GM12891 (cell line): Measurements from ENCODE around the gene MFGE8.

ENCODE experiments used
- POLR2A ChIP-seq: IDR thresholded peaks from 2 replicates; pipeline ENCODE4 v1.6.1; 2011; ENCODE audit warnings: low read depth, low read length, control low read depth
- POLR2AphosphoS5 ChIP-seq: IDR thresholded peaks from 2 replicates; pipeline ENCODE4 v1.6.1; 2011; ENCODE audit warnings: low read depth, low read length, control low read depth
- POU2F2 ChIP-seq: IDR thresholded peaks from 2 replicates; pipeline ENCODE4 v1.6.1; 2011; ENCODE audit warnings: low read depth, mild to moderate bottlenecking, control low read depth, low read length, moderate library complexity
- SPI1 ChIP-seq: IDR thresholded peaks from 2 replicates; pipeline ENCODE4 v1.6.1; 2011; ENCODE audit warnings: low read depth, low read length, control low read depth
- TAF1 ChIP-seq: IDR thresholded peaks from 2 replicates; pipeline ENCODE4 v1.6.1; 2011; ENCODE audit warnings: low read depth, low read length, control low read depth

GRCh38 chr15:88913017-88913849, at the start of gene MFGE8:
- TF ChIP-seq POLR2A (no peak), POU2F2 (no peak), POLR2AphosphoS5 (no peak), SPI1 (no peak), TAF1 (no peak)
